HG03139 (cell line): ENCODE results near the gene CCL13.

Source experiments
- ATAC-seq: cut with Tn5 transposase; IDR thresholded peaks from one replicate; pipeline ENCODE4 v1.9.1; 2021; ENCODE audit not compliant: unreplicated experiment

Gene CCL13

DNA sequence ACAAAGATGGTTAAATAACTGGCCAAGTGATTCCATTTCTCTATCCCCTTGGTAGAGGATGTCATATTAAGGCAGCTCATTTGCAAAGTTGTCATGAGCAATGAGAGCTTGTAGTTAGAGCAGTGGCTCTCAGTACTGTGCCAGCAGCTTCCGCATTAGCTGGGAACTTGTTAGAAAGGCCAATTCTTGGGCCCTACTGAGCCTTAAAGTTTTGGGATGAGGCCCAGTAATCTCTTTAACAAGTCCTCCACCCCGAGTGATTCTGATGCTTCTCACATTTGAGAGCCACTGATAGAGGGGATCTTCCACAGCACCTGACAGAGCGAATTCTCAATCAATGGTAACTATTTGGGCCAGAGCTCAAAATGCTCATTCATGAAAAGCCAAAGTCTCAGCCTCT is 26.9 kb downstream of the CCL13 start:
- ATAC-seq: no peak

- ATAC-seq: no peak
Observed at GRCh38 chr17:34384271-34384670, 28.0 kb downstream of the CCL13 start.

- ATAC-seq: no peak
Observed at GRCh38 chr17:34384822-34385605, 28.7 kb downstream of the CCL13 start.

- no peak for ATAC-seq
Observed at GRCh38 chr17:34386343-34386696, 30.0 kb downstream of the CCL13 start.

DNA sequence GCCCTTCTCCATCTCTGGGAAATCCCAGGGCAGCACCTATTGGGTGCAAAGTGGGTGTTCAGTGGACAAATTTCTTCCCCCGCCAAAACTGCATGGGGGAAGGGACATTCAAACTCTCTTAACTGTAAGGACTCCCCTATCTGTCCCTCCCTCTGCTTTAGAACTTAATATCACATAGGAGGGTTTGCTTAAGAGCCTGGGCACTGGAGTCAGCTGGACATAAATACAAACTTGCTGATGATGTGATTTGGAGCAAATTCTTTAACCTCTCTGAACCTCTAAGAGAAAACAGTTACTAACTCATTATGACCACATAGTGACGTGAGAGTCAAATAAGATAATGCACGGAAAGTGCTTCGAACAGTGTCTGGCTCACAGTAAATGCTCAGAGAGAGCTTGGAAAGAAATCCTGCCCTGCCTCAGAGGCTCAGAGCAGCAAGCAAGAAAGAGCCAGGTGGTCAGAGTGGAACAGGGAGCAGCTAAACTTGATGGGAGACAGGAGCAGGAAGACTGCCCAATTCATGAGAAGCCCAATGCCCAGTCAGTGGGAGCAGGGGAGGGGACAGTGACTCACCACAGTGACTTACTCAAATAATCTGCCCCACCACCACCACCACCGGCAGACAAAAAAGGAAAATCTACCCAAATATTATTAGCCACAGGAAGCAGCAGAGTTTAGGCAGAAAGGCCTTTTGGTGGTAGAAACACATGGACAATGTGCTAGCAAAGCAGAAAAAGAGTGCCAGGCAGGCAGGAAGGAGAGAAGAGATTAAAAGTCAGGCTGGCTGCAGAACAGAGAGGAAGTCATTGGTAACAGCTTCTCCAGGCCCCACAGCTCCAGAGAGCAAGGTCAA is 30.6 kb downstream of the CCL13 start:
- no peak for ATAC-seq

GRCh38 chr17:34387566-34387965 is 31.3 kb downstream of the CCL13 start:
- no peak for ATAC-seq

DNA sequence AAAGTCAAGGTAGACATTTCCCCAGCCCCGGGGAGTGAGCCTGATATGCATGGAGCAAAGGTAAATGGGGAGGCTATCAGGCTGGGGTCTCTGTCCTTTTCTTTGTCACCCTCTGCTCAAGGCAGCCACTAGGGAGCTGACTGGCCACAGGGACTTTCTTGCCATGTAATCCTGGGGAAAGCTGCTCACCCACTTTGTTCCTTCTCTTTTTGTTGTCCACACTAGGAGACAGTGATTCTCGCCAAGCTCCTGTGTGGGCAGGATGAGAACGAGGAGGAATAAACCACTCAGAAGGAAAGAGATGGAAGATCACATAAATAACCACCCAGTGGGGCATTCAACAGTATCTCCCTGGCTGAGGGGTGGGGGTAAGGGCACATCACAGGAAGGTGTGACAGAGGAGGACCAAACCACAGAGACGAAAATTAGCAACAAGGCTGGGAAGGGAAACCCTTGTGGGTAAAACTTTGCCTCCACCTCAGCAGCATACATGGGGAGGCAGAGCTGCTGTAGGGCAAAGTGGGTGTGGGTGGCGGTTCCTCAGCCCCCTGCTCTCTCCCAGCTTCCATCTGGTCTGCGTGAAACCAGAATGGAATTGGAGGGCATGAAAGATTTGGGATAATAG is 33.0 kb downstream of the CCL13 start:
- ATAC-seq: no peak

DNA sequence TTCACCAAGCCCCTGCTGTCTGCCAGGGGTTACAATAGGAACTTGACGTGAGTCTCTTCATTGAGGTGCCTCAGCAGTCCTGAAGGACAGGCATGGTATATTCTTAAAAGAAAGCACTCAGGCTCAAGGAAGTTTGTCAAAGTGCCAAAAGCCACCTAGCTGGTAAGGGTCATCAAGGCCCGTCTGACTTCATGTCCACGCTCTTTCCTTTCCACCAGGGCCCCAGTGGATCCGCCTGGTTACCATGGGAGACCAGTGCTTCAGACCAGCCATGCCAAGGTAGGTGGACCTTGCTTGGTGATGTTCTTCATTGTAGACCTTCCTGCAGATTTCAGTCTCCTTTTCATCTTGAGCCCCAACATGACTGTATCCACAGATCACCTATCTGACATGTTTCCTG is 34.4 kb downstream of the CCL13 start:
- no peak for ATAC-seq

DNA sequence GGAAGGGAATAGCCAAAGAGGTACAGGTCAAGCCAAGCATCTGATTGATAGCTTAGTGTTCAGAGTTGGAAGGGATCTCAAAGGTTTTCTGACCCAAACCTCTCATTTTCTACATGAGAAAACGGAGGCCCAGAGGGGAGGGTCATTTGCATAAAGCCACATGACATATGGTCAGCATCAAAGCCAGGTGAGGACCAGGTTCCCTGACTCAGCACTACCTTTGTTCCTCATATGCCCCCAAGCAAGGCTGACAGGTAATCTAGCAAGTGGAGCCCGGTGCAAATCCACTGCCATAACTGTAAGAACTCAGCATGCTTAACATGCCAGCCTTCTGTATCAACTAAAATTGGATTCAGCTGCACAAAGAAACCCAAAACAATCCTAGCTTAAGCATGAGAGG is 35.0 kb downstream of the CCL13 start:
- ATAC-seq: no peak

GRCh38 chr17:34393401-34393800 is 37.1 kb downstream of the CCL13 start:
- ATAC-seq: no peak

DNA sequence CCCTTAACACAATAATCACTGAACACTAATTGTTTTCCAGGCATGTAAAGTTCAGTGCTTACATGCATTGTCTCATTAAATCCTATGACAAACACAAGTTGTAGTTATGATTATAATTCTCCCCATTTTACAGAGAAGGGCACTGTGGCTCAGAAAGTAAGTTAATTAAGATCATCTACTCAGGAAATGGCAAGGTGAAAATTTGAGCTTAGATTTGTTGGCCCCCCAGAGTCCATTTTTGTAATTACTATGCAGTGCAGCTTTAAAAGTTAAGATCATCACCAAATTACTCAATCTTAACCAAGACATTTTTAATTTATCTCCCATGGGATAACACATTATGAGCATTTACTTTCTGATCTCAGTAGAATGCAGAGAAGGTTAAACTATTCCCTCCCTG is 41.0 kb downstream of the CCL13 start:
- no peak for ATAC-seq

- no peak for ATAC-seq
Observed at GRCh38 chr17:34398990-34399389, 42.7 kb downstream of the CCL13 start.

DNA sequence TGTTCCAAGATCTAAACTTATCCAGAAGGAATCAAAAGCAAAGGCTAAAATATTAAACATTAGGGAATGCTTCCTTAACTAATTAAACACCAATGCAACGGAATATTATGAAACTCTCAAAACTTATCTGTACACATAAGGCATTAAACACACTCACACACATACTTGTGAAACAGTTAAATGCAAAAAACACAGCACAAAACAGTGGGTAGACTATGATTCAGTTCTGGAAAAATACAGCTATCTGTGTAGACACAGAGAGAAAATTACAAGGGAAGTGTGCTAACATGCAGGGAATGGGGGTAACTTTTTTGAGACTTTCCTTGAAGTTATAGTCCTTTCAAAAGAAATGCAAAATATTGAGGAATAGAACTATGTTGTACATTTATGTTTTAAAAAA is 43.4 kb downstream of the CCL13 start:
- no peak for ATAC-seq

GRCh38 chr17:34400301-34400931 is 44.1 kb downstream of the CCL13 start:
- ATAC-seq: no peak

DNA sequence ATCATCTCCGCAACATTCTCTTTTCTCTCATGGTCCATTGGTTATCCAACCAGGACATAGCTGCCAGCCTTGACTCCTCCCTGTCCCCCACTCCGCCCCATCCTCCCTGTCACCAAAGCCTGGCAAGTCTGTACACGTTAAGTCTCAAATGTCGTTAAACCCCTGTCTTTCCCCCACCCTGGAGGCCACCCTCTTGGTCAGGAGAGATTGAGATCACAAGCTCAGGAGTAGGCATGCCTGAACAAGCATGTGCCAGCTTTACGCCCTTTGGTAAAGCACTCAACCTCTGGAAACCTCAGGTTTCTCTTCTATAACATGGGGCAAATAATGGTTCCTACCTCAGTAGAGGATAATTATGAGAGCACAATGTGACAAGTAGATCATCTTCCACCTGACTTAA is 44.9 kb downstream of the CCL13 start:
- no peak for ATAC-seq

DNA sequence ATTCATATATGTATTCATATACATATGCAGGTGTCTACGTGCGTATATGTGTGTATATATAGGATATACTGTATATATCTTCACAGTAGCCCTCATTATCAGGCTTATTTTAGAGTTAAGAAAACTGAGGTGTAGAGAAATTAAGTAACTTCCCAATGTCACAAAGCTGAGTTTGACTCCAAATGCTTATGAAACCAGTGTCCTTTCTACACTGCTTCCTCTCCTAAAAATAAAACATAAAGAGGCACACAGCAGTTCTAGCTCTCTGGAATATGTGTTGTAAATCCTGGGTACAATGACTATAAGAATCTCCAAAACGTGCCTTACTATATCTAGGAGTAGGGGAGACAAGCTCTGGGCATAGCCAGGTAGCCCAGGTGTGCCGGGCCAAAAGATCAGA is 46.7 kb downstream of the CCL13 start:
- no peak for ATAC-seq

GRCh38 chr17:34406226-34406625 is 49.9 kb downstream of the CCL13 start:
- no peak for ATAC-seq
